GM19452 (cell line): Measurements from ENCODE around the gene CD6.

Experiments
- ATAC-seq: cut with Tn5 transposase; IDR thresholded peaks from one replicate; pipeline ENCODE4 v1.9.1; 2021; ENCODE audit not compliant: unreplicated experiment

The CD6 gene

DNA sequence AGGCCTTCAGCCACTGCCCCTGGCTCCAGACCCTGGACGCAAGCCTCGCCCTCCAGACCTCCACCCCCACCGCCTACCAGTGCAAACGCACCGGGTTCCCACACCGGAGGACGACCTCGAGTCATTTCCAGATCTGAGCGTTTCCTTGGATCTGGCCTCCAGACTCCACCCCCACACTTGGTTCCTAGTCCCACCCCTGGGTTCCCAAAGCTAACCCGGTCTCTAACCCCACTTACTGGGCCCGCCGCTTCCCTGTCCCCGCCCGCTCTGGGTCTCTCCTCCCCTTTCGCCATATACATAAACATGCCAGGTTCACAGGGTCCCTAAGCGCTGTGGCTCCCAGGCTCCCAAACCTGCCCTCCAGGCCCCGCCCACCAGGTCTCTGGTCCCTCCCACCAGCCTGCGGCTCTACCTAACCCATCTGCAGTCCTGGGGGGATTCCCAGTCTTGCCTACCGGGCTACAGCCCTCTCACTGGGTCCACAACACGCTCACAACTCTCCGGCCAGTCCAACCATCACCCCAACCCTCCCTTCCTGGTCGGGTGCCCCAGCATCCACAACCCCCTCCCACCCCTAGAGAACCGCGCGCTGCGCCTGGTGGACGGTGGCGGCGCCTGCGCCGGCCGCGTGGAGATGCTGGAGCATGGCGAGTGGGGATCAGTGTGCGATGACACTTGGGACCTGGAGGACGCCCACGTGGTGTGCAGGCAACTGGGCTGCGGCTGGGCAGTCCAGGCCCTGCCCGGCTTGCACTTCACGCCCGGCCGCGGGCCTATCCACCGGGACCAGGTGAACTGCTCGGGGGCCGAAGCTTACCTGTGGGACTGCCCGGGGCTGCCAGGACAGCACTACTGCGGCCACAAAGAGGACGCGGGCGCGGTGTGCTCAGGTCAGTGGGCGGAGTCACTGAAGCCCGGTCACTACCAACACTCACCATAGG lies 36.7 kb downstream of the CD6 start:
- no peak for ATAC-seq

DNA sequence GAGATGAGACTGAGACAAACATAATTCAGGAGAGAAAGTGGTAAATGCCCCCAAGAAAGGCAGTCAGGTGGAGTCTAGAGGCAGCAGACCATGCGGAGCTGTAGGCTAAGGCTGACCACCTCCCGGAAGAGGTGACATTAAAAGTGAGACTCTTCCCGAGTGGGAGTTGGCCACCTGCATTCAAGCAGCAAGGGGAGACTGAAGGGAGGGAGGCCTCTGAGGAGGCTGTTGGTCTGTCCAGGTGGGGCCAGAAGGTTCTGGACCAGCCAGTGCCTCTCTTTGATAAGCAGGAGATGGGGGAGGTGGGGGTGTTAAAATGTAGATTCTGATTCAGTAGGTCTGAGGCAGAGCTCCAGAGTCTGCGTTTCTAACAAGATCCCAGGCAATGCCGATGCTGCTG lies 37.5 kb downstream of the CD6 start:
- no peak for ATAC-seq

DNA sequence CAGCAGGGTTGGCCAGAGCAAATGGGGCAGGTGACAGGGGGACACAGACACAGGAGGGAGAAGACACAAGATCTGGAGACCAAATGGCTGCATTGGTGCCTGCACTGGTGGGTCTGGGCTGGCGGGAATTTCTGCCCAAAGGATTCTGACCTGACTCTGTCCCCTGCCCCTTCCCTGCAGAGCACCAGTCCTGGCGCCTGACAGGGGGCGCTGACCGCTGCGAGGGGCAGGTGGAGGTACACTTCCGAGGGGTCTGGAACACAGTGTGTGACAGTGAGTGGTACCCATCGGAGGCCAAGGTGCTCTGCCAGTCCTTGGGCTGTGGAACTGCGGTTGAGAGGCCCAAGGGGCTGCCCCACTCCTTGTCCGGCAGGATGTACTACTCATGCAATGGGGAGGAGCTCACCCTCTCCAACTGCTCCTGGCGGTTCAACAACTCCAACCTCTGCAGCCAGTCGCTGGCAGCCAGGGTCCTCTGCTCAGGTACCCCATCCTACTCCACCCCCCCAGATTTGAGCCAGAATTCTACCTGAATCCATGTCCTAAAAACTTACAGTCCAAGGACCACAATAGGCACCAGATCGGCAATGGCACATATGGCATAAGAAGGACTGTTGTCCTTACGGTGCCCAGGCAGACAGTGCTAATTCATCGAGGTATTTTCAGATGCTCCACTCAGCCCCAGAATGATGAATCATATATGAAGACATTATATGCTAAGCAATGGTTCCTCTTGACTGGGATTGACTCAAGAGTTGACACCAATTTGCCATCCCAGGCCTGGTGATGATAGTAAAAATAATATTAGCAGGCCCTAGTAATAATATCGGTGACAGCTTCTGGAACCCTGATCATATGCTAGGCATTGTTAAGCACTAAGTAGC lies 38.2 kb downstream of the CD6 start:
- ATAC-seq = no peak

DNA sequence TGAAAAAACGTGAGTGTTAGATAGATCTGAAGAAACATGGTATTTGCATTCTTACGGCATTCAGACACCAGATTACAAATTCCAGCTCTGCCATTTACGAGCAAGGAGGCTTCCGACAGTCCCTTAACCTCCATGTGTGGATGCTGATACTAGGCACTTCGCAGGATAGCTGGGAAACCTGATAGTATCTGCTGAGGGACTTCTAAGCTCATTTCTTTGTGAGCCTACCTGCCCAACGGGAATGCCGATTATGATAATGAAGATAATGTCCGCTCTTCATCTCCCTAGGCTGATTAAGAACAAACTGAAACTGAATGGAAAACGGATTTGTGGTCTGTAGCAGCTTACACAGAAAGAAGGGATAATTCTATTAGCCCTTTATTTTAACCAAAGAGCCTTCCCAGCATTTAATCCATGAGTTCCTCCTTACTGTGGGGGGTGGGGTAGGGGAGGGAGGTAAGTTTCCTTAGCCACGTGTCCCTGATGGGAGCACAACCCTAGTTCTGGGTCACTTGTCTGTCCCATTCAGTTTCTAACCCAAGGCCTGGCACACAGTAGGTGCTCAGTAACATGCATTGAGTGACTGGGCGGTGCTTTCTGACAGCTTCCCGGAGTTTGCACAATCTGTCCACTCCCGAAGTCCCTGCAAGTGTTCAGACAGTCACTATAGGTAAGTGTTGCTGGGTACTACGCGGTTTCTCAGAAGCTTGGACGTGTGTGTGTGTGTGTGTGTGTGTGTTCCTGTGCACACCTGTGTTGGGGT lies 39.2 kb downstream of the CD6 start:
- ATAC-seq = no peak

DNA sequence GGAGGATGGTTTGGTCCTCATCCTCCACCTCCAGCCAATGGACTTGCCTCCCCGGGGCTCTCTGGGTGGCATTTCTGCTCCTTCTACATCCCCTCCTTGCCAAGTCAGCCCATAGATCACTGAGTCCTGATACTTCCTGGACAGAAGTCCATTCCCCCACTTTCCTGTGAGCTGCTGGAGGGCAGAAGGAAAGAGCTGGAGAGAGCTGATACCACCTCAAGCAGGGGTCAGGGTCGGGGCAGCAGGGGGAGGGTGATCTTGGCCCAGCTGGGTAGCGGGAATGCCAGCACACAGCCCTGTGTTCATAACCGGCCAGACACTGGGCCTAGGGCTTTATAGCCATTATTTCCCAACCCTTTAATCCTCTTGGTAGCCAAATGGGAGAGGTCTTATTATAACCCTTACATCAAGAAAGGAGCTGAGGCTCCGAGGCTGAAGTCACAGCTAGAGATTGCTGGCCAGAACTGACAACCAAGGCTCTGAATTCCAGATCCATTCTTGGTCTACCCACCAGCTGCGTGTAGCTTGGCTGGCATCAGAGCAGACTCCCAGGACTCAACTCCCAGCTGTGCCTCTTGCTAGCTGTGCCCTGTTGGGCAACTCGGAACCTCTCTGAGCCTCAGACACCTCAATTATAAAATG lies 39.9 kb downstream of the CD6 start:
- ATAC-seq = no peak

DNA sequence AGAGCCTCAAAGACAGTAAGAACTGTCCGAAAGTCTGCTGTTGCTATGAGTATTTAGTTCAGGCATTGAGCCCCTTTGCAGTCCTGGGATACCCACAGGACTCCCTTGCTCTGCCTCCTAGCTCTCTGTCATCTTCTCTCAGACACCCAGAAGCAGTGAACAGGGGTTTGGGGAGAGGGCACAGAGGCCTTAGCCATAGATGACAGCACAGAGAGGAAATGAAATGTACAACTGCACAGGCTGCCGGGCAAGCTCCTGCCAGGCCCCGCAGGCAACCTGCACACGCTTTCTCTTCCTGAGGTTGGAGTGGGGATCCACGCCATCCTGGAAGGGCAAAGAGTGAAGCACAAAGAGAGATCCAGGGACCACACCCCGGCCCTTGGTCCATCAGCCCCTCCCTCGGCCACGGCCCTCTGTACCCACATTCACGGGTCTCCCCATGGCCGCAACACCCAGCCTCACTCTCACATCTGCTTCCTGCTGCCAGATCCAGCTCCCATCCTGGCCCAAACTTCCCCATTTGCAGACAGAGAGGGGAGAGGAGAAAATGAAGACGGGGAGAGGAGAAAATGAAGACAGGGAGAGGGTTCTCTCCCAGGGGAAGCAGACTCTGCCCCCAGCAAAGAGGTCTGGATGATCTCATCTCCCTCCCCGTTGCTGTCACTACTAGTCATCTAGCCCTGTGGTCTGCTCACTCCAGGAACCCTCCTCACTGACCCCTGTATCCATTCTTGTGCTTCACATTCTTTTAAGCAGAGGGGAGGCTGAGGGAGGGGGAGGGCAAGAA lies 40.7 kb downstream of the CD6 start:
- ATAC-seq = no peak

DNA sequence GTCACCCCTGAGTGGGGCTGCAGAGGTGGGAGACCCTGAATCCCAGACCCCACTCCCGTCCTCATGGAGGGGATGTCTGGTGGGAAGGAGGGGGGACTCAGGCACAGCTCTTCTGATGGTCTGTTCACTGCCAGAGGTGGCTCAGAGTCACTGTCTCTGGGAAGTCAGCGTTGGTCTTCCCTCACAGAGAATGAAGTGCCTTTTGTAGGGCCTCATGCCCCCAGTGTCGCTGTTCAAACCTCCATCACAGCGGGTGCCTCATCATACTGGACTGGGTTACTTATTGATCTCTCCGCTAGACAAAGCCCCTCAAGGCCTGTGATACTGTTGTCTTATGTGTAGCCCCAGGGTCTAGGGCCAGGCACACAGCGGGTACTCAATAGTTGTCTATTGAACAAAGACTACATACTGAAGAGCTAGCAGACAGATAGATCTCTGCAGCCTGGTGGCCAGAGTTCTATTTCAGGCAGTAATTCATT lies 41.3 kb downstream of the CD6 start:
- no peak for ATAC-seq

DNA sequence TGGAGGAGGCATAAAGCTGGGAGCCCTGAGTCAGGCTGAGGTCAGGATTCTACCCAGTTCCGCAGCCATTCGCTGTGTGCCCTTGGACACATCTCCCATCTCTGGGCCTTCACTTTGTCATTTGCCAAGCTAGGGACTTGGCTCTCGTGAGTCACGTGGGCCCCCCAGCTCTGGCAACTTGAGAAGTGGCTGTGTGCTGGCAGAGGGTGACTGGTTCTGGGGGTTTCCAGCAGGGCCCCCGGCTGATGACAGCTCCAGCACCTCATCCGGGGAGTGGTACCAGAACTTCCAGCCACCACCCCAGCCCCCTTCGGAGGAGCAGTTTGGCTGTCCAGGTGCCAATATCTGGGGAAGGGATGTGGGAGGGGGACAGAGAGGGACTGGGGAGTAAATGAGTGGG lies 46.6 kb downstream of the CD6 start:
- ATAC-seq = no peak

DNA sequence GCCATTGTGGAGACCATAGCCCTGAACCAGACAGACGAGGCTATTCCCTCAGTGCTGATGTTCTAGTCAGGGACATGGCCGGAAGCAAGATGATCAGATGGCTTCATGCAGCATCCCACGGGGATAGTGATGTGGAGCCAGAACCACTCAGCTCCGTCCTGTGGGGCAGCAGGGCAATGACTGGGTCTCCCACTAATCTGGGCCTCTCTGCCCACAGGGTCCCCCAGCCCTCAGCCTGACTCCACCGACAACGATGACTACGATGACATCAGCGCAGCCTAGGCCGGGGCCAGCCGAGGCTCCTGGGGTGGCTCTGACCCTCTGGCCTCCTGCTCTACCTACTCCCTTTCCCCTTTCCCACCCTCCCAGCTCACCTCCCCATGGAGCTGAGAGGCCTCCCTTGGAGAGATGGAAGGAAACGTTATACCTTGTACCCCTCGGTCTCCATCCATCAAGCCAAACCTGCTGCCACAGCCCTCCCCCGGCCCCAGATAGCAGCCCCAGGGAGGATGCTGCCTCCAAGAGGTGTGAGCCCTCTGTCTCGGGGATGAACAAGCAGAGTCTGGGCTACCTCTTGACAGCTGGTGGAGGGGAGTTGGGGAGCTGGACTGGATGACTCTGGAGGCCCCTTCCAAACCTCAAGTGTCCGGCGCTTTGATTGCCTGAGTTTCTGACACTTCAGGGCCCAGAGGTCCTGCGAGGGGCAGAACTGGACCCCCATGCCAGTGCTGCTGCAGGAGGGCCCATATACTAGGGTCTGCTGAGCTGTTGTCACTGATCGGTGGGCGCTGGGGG lies 47.8 kb downstream of the CD6 start:
- ATAC-seq = no peak

DNA sequence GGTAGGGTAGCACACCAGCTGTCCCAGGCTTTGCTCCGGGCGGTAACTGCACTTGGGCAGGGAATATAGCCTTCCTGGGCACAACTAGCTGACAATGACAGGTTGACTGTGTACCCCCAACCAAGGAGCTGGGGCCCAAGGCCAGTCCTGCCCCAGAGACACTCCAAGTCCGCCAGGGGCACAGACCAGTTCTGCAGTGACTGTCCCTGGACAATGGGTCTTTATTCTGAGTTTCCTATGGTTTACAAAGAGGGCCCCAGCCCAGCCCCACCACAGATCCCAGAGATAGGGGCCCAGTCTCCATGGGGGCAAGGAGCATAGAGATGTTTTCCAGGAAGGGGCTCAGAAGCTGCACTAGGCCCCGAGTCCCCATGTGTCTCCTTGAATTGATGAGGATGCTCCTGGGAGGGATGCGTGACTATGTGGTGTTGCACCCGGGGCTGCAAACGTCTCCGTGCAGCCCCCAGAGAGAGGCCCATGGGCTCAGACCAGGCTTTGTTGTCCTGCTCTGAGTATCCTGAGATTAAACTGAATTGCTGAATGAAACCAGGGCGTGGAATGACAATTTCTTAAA lies 48.4 kb downstream of the CD6 start:
- no peak for ATAC-seq

DNA sequence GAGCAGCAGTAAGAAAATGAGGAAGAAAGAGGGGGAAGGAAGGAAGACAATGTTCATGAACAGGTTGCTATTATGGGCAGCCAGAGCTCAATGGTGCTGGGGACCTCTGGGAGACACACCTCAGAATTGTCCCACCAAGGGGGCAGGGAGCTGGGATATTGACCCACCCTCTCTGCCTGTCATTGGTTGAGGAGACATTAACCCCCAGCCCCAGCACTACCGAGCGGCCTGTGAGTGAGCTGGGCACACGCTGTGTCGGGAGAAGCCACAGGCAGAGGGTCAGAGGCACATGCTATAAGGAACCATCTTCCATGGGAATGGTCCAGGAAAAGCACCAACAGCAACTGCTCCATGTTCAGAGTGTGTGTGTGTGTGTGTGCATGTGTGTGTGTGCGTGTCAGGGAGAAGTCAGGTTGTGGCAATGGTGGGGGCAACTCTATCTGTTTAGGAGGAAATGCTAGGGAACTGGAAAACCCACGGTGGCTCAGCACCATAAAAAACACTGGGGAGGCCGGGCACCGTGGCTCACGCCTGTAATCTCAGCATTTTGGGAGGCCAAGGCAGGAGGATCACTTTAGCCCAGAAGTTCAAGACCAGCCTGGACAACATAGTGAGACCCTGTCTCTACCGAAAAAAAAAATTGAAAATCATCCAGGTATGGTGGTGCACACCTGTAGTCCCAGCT lies 49.2 kb downstream of the CD6 start:
- ATAC-seq = no peak

DNA sequence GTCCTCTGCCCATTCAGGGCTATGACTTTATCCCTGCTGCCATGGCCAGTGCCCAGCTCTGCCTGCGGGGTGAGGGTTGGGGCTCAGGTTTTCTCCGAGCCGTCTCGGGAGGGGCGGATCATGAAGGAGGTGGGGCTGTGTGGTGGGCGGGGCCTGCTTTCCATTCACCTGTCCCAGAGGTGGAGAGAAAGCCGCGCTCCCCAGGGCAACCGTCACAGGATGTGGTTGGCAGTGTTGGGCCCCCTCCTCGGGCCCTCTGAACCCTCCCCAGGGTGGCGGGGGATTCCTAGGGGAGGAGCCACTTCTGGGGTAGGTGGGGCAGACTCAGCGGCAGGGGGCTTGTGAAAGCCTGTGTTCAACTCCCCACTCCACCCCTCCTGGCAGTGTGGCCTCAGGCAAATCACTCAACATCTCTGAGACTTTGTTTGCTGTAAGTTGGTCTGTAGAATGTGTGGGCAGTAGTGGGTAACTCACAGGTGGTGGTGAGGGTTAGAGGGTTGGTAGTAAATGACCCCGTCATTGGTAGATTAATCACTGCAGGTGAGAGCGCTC lies 50.3 kb downstream of the CD6 start:
- no peak for ATAC-seq

DNA sequence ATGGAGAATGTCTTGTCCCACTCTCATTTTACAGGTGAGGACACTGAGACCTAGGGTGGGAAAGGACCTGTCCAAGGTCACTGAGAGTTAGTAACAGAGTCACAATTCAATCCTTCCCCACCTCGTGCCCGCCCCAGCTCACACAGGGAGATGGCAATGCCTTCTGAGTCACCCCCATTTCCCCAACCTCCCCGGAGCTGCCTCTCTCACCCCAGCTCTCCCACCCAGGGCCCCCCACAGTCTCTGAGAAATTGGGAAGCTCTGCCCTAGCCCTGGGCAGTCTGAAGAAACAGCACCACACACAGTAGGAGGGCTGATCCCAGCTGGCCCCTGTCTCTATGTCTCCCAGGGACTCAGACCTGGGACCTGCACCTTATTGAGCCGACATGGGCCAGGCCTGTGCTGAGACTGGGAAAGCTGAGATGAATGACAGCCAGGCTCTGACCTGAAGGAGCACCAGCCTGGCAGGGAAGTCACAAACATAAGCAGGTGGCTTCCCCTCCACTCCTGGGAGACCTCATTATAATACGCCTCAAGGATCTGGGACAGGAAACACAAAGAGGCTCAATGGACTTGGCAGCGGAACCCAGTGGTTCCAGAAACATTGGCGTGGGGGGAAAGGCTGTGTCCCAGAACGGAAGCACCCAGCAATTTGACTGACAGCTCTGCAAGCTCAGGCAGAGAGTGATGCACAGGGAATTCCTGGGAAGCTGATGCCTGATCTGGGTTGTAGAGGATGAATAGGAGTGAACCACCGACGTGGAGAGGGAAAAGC lies 51.0 kb downstream of the CD6 start:
- no peak for ATAC-seq

DNA sequence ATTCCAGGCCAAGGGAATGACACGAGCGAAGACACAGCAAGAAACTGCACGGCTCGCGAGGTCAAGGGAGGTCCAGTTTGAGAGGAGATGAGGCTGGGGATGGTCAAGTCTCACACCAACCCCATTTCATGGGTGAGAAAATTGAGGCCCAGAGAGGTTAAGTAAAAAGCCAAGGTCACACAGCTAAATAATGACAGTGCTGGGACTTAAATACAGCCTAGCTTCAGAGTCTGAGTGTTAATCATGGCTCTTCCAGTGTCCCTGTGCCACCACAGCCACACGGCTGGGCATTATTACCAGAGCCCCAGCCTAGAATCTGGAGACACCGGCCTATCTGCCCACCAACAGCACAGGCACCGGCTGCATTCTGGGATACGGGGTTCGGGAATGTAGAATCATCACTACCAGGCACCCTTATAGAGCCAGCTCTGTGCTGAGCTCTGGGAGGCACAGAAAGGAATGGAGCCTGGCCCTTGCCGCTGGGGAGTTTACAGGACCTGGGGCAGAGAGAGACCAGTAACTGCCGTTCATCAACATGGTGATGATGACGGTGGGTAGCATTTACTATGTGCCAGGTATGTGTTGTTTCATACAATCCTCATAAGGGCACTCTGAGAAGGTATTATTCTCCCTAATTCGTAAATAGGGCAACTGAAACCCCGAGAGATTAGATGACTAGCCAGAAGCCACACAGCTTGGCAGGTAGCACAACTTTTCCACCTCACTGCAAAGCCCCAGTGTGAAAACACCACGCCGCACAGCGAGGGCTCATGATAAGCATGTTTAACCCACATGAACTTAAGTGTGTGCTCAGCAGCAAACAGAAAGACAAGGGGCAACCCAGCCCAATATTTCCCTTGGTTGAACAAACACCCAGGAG lies 51.8 kb downstream of the CD6 start:
- ATAC-seq = no peak

DNA sequence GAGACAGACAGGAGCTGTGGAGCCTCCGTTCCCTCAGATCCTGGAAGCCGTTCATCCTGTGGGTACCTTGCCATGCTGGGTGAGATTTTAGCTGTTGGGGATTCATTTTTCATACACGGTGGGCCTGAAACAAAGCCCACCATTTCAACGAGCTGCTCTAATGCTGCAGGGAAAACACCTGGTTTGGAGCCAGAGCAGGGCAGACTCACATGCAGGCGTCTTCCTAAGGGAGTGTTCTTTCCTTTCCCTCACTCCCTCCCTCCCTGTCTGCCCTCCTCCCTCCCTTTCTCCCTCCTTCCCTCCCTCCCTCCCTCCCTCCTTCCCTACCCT lies 52.5 kb downstream of the CD6 start:
- ATAC-seq = no peak
